Measurements from ENCODE around the gene POLD1. TPM values are rescaled to one million over a fixed set of nuclear protein-coding genes. Genes with fewer than 3 reads are reported as not detected.

POLD1 gene
- total RNA-seq, 1 donor from 2014 or later, result 10.8 TPM

GRCh38 chr19:50447750-50448149 lies 63.6 kb downstream of the POLD1 start:
- H3K9me3 ChIP-seq (replicated peaks), result peaks cover 4% of the 10 kb centered on the region
- H3K27me3 ChIP-seq (ENCODE audit: low read depth), result peaks cover 21% of the 10 kb centered on the region
- no peak overlapping the region for H3K4me3 ChIP-seq
- intact Hi-C loops (cut with micrococcal nuclease), result no loop called here
- no peak for TF ChIP-seq CTCF (IDR thresholded peaks at IDR 0.05; ENCODE audit: borderline replicate concordance)
- H3K27ac ChIP-seq (replicated peaks), result no peak overlapping the region
- no peaks in the 10 kb centered on the region for H3K36me3 ChIP-seq
- DNase-seq, result no peak
- no peaks in the 10 kb centered on the region for H3K4me1 ChIP-seq

GRCh38 chr19:50449236-50449899 lies 65.2 kb downstream of the POLD1 start:
- no peak for TF ChIP-seq CTCF (IDR thresholded peaks at IDR 0.05; ENCODE audit: borderline replicate concordance)
- no peak for DNase-seq
- no peaks in the 10 kb centered on the region for H3K4me1 ChIP-seq
- no peak overlapping the region for H3K4me3 ChIP-seq
- H3K27ac ChIP-seq (replicated peaks), result no peak overlapping the region
- peaks cover 24% of the 10 kb centered on the region for H3K27me3 ChIP-seq (ENCODE audit: low read depth)
- no peaks in the 10 kb centered on the region for H3K36me3 ChIP-seq
- intact Hi-C loops (cut with micrococcal nuclease), result no loop called here
- peaks cover 4% of the 10 kb centered on the region for H3K9me3 ChIP-seq (replicated peaks)

GRCh38 chr19:50450369-50451222 lies 66.4 kb downstream of the POLD1 start:
- DNase-seq, result no peak
- intact Hi-C loops (cut with micrococcal nuclease), result no loop called here
- Histone ChIP-seq H3K27me3 (ENCODE audit: low read depth) (peaks cover 27% of the 10 kb centered on the region), H3K36me3 (no peaks in the 10 kb centered on the region), H3K4me1 (no peaks in the 10 kb centered on the region), H3K4me3 (no peak overlapping the region), H3K27ac (replicated peaks) (no peak overlapping the region), H3K9me3 (replicated peaks) (peaks cover 4% of the 10 kb centered on the region)
- no peak for TF ChIP-seq CTCF (IDR thresholded peaks at IDR 0.05; ENCODE audit: borderline replicate concordance)

- no peak for DNase-seq
- Histone ChIP-seq H3K4me3 (no peak overlapping the region), H3K36me3 (no peaks in the 10 kb centered on the region), H3K27ac (replicated peaks) (no peak overlapping the region), H3K9me3 (replicated peaks) (peaks cover 4% of the 10 kb centered on the region), H3K4me1 (no peaks in the 10 kb centered on the region), H3K27me3 (ENCODE audit: low read depth) (peaks cover 28% of the 10 kb centered on the region)
- intact Hi-C loops (cut with micrococcal nuclease), result no loop called here
- TF ChIP-seq CTCF (IDR thresholded peaks at IDR 0.05; ENCODE audit: borderline replicate concordance), result no peak
Measured at GRCh38 chr19:50451223-50451534, 67.0 kb downstream of the POLD1 start.

- no peak for TF ChIP-seq CTCF (IDR thresholded peaks at IDR 0.05; ENCODE audit: borderline replicate concordance)
- Histone ChIP-seq H3K4me3 (no peak overlapping the region), H3K27ac (replicated peaks) (no peak overlapping the region), H3K9me3 (replicated peaks) (no peaks in the 10 kb centered on the region), H3K27me3 (ENCODE audit: low read depth) (peaks cover 48% of the 10 kb centered on the region), H3K4me1 (no peaks in the 10 kb centered on the region), H3K36me3 (no peaks in the 10 kb centered on the region)
- no peak for DNase-seq
- intact Hi-C loops (cut with micrococcal nuclease), result no loop called here
Measured at GRCh38 chr19:50453243-50453642, 69.1 kb downstream of the POLD1 start.

Data from left ventricle myocardium inferior (tissue), 1 donor.